Measurements from ENCODE around the gene CALR3. TPM values are rescaled to one million over a fixed set of nuclear protein-coding genes. Genes with fewer than 3 reads are reported as not detected.
"Not testable (repeated sequence)": the region's sequence is repeated elsewhere in the genome, so short reads cannot be mapped to it uniquely, and the experiment has no call there.

Gene CALR3
- not detected in 2 replicates for total RNA-seq

DNA sequence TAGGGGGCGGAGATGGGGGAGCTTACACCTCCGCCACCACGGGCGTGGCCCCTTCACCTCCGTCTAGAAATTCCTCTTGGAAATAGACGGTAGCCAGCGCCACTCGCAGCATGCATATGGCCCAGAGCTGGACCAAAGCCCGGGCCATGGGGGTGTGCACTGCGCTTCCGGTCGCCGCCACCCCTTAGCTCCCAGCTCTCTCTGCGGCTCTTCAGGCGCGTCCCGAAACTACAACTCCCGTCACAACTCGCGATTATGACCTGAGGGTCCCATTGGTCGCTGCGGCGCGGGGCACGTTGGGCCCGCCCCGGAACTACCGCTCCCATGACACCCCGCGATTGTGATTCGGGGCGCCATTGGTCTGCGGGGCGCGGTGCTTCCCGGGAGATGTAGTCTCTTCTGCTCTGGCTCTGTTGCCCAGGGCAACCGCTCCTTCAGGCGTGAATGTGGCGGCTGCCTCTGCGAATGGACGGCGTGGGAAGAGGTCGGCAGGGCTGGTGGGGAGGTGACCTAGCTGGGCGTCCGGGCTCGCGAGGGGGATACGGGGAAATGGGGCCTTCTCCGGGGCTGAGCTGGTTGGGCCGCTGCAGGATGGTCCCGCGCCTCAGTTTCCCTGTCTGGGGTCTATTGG lies at the start of gene CALR3, which contains the start of gene C19orf44:
CALR3 (minus strand) TSS at position 186 of the 631 bp plus-strand sequence; CDS start at position 148, 38 bp downstream.
C19orf44 (plus strand) TSS at position 413 of the 631 bp plus-strand sequence. CDS start 4,399 bp downstream, outside the sequence.
- peak; percentile 99 for DNase-seq

DNA sequence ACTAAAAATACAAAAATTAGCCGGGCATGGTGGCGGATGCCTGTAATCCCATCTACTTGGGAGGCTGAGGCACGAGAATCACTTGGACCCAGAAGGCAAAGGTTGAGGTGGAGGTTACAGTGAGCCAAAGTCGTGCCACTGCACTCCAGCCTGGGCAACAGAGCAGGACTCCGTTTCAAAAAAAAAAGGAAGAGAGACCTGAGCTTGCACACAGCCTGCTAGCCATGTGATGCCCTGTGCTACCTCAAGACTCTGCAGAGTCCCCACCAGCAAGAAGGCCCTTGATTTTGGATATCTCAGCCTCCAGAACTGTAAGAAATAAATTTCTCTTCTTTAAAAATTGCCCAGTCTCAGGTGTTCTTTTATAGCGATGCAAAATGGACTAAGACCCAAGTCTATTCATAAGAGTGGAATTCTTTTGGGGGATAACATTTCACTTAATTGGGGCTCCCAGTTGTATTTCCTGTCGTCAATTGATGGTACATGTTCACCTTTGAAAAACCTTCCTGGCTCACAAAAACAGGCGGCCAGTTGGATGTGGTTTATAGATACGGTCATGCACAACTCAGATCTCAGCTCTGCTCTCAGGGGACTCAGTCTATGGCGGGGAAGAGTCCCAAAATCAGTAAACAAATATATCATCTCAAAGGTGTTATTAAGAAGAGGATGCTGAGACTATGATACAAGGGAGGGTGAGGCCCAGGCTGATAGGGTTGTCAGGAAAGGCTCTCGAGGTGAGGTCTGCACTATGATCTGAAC lies 48.7 kb upstream of the CALR3 start:
- no peak for DNase-seq

- DNase-seq = not testable (repeated sequence)
These were observed 47.8 kb upstream of the CALR3 start for GRCh38 chr19:16543734-16544133.

DNA sequence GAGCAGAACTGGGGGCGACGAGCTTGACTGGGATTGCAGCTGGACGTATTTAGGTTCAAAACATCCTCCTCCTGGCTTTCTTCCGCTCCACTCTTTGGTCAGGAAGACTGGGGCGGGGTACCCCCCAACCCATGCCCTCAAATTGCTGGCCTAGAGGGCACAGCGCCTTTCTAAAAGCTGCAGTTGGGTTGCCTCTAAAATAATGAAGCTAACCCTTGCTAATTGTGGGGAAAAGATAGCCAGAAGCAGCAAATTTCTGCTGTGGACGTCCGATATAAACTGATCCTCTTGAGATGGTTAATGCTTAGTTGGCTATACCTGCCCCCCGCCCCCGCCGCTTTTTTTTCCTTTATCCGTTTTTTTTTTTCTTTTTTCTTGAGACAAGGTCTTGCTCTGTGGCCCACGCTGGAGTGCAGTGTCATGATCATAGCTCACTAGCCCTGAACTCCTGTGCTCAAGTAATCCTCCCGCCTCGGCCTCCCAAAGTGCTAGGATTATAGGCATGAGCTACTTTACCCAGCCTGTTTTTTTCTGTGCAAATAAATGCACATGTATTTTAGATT lies 47.0 kb upstream of the CALR3 start:
- peak; percentile 13 for DNase-seq

- peak; percentile 96 for DNase-seq
These were observed 46.3 kb upstream of the CALR3 start, which contains the start of gene CHERP for GRCh38 chr19:16542045-16542909. Gene CHERP, minus strand, starts transcription at chr19:16542437. Its CDS starts 59 bp downstream, at chr19:16542378.

DNA sequence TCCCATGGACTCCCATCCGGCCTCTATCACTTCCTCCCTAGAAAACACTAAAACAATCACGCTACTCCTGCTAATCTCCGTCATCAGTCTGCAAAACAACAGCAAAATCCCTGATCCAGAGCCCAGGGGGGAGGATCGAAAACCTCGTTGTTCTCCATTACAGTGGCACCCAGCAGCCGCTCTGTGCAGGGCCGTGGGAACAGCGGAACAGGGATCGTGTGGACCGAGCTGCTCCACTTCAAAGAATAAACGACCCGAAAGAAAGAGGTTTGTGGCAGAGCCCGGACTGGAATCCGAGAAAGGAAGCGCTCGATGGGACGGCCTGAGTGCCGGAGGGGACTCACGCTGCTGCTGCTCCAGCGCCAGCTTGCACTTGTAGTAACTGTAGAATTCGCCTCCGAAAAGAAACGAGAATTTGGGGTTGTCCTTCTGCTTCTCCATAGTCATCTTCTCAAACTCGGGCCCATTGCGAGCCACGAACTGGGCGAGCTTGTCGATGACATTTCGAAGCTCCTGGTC lies 45.6 kb upstream of the CALR3 start:
- DNase-seq = peak; percentile 55

- DNase-seq = no peak
These were observed 45.0 kb upstream of the CALR3 start for GRCh38 chr19:16540948-16541347.

GRCh38 chr19:16537111-16537510 lies 41.1 kb upstream of the CALR3 start:
- no peak for DNase-seq

- no peak for DNase-seq
These were observed 40.2 kb upstream of the CALR3 start for GRCh38 chr19:16536130-16536529.

DNA sequence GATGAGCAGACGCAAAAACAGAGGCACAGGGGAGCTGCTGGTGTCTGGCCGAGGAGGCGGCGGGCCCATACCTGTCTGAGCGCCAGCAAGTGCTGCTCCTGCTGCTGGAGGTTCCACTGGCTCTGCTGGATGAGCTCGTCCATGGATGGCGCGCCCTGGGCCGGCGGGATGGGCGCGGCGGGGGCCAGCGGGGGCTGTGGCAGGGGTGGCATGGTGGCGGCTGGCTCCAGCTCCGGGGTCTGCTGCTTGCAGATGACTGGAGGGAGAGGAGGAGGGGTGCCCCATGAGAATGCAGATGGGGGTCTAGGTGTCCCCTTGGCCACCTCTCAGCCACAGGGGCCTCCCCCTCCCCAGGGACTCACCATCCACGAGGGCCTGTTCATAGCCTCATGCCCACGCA lies 39.4 kb upstream of the CALR3 start:
- no peak for DNase-seq

DNA sequence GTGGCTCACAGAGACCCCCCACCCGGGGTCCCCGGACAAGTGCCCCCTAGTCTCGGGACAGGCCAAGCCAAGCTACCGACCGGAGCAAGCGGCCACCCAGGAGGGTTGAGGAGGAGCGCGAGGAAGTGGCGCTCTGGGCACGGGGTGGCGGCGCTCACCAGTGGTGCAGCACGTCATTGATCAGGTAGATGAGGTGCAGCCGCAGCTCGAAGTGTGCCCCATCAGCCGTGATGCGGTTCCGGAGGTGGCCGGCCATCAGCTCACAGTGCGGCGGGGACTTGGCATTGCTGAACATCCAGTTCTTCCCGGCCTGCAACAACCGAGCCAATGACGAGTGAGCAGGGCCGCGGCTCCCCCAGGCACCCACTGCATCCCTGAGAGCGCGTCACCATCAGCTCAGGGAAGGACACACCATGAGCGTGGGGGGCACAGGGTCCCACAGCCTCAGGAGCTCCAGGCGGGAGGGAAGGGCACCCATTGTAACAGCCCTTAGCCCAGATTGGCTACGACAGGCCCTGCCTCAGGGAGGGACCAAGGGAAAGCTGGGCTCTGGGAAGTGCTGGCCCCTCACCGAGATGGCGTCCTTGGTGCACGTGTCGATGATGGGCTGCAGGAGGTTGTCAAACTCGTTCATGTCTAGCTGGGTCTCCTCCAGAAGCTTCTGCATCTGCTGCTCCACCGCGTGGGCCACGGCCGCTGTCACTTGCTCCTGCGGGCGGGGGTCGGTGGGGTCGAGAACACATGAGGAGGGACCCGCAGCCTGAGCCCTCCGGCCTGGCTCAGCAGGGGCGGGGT lies 36.7 kb upstream of the CALR3 start:
- no peak for DNase-seq

DNA sequence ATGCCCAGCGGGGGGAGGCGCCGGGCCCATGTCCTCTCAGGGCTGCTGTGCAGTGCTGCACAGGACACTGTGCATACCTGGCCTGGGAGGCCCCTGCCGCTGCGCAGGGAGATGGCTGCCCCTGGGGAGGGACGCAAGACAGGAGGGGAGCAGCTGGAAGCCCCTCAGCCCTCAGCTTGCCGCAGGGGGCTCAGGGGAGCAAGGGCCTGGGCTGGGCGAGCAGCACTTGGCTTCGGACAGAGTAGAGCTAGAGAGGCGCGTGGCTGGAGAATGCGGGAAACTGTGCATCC lies 35.4 kb upstream of the CALR3 start:
- DNase-seq = no peak

DNA sequence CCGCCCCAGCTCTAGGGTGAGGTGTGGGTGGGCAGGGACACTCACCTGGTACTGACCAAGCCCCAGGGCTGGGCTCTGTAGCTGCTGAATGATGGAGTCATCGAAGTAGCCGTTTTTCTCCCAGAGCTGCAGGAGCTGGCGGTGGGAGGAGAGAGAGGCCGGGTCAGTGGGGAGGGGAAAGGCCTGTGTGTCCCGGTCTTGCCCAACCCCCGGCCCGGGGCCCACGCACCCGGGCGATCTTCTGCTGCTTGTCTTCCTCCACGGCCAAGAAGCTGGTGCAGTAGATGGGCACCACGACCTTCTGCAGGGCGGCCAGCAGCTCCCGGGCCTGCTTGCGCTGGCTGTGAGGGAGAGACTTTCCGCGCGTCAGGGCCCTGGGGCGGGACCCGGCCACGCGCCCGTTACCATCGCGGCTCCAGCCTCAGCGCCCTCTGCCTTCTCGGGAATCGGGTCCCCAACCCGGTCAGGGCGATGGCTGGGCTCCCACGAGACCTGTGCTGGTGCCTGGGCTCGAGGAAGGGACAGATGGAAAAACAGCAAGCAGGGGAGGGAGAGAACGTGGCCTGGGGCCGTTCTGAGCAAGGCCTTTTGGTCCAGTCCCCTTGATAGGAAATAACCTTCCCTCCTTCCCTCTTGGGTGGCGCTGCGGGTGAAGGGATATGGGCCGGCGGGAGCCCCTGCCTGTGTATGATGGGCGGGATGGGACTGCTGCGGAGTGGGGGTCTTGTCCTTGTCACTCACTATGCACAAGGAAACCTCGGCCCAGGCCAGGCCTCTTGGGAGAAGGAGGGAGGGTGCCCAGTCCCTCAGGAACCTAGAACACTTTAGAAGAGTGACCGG lies 34.8 kb upstream of the CALR3 start:
- no peak for DNase-seq

DNA sequence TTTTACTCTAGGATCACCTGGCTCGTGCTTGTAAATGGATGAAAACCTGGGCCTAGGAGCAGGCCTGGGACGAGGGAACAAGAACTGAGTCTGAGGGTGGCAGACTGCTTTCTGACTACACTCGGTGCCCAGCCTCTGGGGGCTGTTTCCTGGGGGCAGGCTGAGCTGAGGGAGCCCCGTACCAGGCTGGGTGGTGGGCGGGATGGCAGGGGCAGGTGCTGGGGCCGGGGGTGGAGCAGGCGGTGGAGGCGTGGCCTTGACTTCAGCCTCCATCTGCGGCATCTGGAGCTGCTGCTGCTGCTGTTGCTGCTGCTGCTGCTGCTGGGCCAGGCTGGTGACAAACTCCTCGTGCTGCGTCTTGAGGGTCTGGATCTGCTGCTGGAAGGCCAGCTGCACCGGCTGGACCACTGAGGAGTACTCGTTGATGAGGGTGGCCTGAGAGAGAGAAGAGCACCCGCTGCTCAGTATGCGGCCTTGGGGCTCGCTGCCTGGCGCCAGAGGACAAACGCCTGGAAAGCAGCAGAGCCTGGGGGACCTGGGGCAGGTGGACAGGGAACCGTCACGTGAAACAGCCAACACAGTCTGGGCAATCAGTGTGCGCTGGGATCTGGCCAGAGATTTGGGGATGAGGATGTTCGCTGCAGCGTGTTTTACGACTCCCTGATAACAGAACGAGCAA lies 33.6 kb upstream of the CALR3 start:
- no peak for DNase-seq

GRCh38 chr19:16527971-16528521 lies 32.1 kb upstream of the CALR3 start:
- DNase-seq = peak; percentile 62

GRCh38 chr19:16527334-16527935 lies 31.5 kb upstream of the CALR3 start:
- DNase-seq = no peak

DNA sequence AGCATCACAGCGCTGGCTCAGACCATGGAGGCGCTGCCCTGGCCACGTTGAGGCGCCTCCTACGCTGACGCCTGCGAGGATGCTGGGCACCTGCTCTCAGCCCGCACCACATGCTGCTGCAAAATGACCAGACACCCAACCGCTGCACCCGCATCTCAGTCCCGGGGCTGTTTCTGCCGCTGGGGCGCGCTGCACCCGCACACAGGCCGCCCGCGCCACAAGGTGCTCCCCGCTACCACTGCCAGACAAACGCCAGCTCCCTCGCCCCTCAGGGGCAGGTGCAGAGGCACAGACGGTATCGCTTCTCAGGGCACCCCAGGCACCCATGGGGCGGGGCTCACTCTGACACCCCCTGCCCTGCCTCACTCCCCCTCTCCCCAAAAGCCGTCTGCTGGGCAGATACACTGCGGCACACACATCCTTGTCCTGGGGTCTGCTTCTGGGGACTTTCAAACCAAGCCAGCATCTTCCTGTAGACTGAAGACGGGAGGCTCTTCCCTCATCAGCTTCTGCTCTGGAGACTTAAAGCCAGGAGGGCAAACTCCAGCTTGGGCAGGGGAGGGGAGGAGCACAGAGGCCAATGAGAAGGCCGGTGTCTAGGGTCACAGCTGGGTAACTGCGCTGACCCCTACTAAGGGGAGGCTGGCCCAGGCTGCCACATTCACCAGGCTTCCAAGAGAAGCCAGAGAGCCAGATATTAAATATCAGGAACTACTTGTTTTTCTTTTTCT lies 29.9 kb upstream of the CALR3 start:
- DNase-seq = no peak

- DNase-seq = no peak
These were observed 29.2 kb upstream of the CALR3 start for GRCh38 chr19:16524991-16525734.
